ENCODE data around the gene HDHD5.

Gene HDHD5

GRCh38 chr22:17130199-17130598 lies 28.9 kb downstream of the HDHD5 start:
- DNase-seq (ENCODE audit: low spot score) (no peak), ATAC-seq (ENCODE audit: low read depth) (no peak)
- Histone ChIP-seq H3K4me3 (ENCODE audit: severe bottlenecking) (no peak overlapping the region), H3K9me3 (ENCODE audit: severe bottlenecking) (no peaks in the 10 kb centered on the region), H3K27me3 (ENCODE audit: insufficient read depth, poor library complexity, severe bottlenecking) (no peaks in the 10 kb centered on the region), H3K36me3 (ENCODE audit: low read depth) (no peaks in the 10 kb centered on the region), H3K27ac (ENCODE audit: poor library complexity, severe bottlenecking) (no peak overlapping the region), H3K4me1 (ENCODE audit: insufficient read depth, poor library complexity, severe bottlenecking) (no peaks in the 10 kb centered on the region)
- no peak for TF ChIP-seq CTCF (IDR thresholded peaks at IDR 0.05; ENCODE audit: poor library complexity, severe bottlenecking)

GRCh38 chr22:17121233-17122195 lies 37.6 kb downstream of the HDHD5 start, which contains the start of gene TMEM121B:
TSS of gene TMEM121B (minus strand) at chr22:17121360. CDS start at chr22:17121127, 233 bp downstream.
- H3K27ac ChIP-seq (ENCODE audit: poor library complexity, severe bottlenecking), result no peak within 1 kb of the TSS
- DNase-seq (ENCODE audit: low spot score), result no peak
- ATAC-seq (ENCODE audit: low read depth), result peak; percentile 76
- no peaks in the 10 kb centered on the region for H3K9me3 ChIP-seq (ENCODE audit: severe bottlenecking)
- peak within 1 kb of the TSS; percentile 28 for H3K4me3 ChIP-seq (ENCODE audit: severe bottlenecking)
- peaks cover 23% of the 10 kb centered on the region for H3K27me3 ChIP-seq (ENCODE audit: insufficient read depth, poor library complexity, severe bottlenecking)
- H3K4me1 ChIP-seq (ENCODE audit: insufficient read depth, poor library complexity, severe bottlenecking), result no peaks in the 10 kb centered on the region
- no peaks in the 10 kb centered on the region for H3K36me3 ChIP-seq (ENCODE audit: low read depth)
- no peak for TF ChIP-seq CTCF (IDR thresholded peaks at IDR 0.05; ENCODE audit: poor library complexity, severe bottlenecking)

GRCh38 chr22:17120711-17121232 lies 38.3 kb downstream of the HDHD5 start:
- peaks cover 23% of the 10 kb centered on the region for H3K27me3 ChIP-seq (ENCODE audit: insufficient read depth, poor library complexity, severe bottlenecking)
- H3K4me1 ChIP-seq (ENCODE audit: insufficient read depth, poor library complexity, severe bottlenecking), result no peaks in the 10 kb centered on the region
- TF ChIP-seq CTCF (IDR thresholded peaks at IDR 0.05; ENCODE audit: poor library complexity, severe bottlenecking), result no peak
- no peak overlapping the region for H3K27ac ChIP-seq (ENCODE audit: poor library complexity, severe bottlenecking)
- no peaks in the 10 kb centered on the region for H3K9me3 ChIP-seq (ENCODE audit: severe bottlenecking)
- no peaks in the 10 kb centered on the region for H3K36me3 ChIP-seq (ENCODE audit: low read depth)
- DNase-seq (ENCODE audit: low spot score) (no peak), ATAC-seq (ENCODE audit: low read depth) (peak; percentile 11; the same call in 1 of the 3 replicates)
- peak overlapping the region; percentile 28 for H3K4me3 ChIP-seq (ENCODE audit: severe bottlenecking)

GRCh38 chr22:17120281-17120680 lies 38.8 kb downstream of the HDHD5 start:
- no peak for TF ChIP-seq CTCF (IDR thresholded peaks at IDR 0.05; ENCODE audit: poor library complexity, severe bottlenecking)
- Histone ChIP-seq H3K4me3 (ENCODE audit: severe bottlenecking) (peak overlapping the region; percentile 28), H3K27me3 (ENCODE audit: insufficient read depth, poor library complexity, severe bottlenecking) (peaks cover 23% of the 10 kb centered on the region), H3K36me3 (ENCODE audit: low read depth) (no peaks in the 10 kb centered on the region), H3K4me1 (ENCODE audit: insufficient read depth, poor library complexity, severe bottlenecking) (no peaks in the 10 kb centered on the region), H3K9me3 (ENCODE audit: severe bottlenecking) (no peaks in the 10 kb centered on the region), H3K27ac (ENCODE audit: poor library complexity, severe bottlenecking) (no peak overlapping the region)
- DNase-seq (ENCODE audit: low spot score), result no peak
- ATAC-seq (ENCODE audit: low read depth), result peak; percentile 46; the same call in 1 of the 3 replicates
